HK-2 (cell line): ENCODE results near the gene SLC5A2.
A peak's percentile ranks its signal among the peaks of the same experiment; 100 is the strongest.

Experiments used
- DNase-seq: peaks from one replicate; pipeline ENCODE4 v3.0.0-alpha.2; 2018; ENCODE audit not compliant: unreplicated experiment

Gene SLC5A2

DNA sequence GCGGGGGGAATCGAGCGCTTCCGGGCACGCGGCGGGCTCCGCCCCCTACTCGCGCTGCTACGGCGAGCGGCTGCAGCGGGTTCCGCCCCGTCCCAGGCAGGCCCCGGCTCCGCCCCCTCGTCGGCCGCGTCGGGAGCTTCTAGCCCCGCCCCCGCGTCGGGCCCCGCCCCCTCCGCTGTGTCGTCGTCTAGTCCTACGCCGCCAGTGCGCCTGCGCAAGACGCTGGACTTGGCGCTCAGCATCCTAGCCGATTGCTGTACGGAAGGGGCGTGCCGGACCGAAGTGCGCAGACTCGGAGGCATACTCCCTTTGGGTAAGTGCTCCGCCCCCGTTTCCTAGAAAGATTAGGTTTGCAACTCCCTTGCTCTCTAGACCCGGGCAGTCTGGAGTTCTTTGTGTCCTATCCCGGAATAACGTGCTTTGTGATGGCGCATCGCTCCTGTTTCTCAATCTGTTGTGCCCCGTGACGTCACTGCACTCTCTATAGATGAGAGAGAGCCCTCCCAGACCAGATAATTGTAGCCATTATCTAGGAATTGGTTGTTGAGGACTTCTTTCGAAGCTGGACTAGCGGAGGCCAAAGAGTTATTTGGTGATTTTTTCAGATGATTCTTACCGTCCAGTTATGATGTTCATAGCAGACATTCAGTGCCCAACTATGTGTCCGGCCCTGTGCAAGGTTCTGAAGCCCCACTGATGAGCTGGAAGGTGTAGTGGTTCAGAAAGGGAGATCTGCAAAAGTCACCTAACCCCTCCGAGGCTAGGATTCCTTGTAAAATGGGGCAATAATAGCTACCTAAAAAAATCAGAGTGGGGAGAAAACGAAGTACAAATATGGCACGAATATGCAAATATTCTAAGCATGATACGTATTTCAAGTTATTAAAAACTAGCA lies 23.0 kb upstream of the SLC5A2 start:
- peak; percentile 100 for DNase-seq

DNA sequence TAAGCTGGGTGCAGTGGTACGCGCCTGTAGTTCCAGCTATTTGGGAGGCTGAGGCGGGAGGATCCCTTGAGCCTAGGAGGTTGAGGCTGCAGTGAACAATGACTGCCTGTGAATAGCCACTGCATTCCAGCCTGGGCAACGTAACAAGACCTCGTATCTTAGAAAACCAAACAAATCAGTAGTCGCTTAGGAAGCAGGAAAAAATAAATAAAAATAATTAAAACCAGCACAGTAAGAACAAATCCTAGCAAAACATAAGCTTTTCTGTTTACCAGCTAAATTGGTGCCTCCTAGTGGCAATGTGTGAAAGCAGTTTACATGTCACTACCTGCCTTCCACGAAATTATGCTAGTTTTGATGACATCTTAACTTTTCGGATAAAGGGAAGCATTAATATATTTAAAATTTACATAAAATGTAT lies 22.3 kb upstream of the SLC5A2 start:
- DNase-seq = no peak

DNA sequence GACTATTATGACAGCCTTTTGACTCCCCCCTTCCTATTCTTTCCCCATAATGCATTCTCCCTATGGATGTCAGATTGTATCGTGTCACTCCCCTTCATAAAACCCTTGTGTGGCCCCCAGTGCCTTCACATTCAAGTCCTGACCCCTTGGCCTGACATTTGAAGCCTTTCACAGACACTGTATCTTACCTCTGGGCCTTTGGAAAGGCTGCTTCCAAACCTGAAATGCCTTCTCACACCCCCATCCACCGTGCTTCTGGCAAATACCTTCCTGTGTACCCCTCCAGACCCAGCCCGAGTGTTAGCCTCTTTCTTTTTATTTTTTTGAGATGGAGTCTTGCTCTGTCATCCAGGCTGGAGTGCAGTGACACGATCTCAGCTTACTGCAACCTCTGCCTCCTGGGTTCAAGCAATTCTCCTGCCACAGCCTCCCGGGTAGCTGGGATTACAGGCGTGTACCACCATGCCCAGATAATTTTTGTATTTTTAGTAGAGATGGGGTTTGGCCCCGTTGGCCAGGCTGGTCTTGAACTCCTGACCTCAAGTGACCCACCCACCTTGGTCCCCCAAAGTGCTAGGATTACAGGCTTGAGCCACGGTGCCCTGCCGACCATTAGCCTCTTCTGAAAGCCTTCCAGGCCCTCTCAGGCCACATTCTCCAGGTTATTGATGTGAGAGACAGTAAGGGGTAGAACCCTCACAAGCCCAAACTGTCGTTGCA lies 21.6 kb upstream of the SLC5A2 start:
- no peak for DNase-seq

DNA sequence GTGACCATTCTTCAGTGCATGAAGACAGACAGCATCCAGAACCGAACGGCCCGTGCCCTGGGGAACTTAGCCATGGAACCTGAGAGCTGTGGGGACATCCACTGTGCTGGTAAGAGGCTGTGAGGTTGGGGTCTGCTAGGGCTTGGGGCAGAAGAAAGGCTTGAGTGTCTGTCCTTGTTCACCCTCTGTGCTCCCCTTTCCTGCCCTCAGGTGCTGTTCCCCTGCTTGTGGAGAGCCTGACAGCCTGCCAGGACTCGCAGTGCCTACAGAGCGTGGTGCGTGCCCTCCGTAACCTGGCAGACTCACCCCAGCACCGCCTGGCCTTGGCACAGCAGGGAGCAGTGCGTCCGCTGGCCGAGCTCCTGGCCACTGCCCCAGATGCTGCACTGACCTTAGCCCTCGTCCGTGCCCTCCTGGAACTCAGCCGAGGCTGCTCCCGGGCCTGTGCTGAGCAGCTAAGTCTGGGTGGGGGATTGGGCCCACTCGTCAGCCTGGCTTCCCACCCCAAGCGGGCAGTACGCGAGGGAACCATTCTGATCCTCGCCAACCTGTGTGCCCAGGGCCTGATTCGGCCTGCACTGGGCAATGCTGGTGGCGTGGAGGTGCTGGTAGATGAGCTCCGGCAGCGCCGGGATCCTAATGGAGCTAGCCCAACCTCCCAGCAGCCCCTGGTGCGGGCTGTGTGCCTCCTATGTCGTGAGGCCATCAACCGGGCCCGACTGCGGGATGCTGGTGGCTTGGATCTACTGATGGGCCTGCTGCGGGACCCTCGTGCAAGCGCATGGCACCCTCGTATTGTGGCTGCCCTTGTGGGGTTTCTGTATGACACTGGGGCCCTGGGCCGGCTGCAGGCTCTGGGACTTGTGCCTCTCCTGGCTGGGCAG lies 20.8 kb upstream of the SLC5A2 start:
- DNase-seq = no peak

DNA sequence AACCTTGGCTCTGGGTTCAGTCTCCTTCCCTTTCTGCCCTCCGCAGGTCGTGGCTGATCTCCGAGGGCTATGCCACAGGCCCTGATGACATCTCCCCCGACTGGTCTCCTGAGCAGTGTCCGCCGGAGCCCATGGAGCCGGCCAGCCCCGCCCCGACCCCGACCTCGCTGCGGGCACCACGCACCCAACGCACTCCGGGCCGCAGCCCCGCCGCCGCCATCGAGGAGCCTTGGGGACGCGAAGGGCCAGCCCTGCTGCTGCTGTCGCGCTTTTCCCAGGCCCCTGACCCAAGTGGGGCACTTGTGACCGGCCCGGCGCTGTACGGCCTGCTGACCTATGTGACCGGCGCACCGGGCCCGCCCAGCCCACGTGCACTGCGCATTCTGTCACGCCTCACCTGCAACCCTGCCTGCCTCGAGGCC lies 18.6 kb upstream of the SLC5A2 start:
- DNase-seq = no peak

DNA sequence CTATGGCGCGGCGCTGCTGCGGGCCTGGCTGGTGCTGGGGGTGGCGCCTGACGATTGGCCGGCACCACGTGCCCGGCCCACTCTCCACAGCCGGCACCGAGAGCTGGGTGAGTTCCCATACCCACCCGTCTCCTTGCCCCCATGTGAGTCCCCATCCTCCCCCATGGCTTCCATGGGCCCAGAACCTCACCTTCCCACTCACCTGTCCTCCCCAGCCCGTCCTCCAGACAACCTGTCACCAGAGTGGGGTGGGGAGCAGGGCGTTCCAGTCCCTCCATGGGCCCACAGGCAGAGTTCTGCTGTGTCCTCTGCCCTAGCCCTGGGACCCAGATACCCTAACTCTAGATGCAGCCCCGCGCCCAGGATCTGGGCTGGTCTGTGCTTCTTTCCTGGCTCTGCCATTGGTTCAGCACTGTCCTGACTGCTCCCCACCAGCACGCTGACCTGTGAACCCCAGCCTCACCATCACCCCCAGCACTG lies 18.1 kb upstream of the SLC5A2 start:
- DNase-seq = no peak

DNA sequence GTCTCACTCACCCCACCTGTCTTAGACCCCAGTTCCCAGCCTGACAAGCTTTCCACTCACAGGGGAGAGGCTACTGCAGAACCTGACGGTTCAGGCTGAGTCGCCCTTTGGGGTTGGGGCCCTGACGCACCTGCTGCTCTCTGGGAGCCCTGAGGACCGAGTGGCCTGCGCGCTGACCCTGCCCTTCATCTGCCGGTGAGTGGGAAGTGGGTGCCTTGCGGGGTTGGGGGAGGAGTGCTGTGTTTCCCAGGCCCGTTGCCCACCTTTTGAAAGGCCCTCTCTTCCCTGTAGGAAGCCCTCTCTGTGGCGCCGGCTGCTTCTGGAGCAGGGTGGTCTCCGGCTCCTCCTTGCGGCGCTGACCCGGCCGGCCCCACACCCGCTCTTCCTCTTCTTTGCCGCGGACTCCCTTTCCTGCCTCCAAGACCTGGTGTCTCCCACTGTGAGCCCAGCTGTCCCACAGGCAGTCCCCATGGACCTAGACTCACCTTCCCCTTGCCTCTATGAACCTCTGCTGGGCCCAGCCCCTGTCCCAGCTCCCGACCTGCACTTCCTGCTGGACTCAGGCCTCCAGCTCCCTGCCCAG lies 17.0 kb upstream of the SLC5A2 start:
- no peak for DNase-seq

DNA sequence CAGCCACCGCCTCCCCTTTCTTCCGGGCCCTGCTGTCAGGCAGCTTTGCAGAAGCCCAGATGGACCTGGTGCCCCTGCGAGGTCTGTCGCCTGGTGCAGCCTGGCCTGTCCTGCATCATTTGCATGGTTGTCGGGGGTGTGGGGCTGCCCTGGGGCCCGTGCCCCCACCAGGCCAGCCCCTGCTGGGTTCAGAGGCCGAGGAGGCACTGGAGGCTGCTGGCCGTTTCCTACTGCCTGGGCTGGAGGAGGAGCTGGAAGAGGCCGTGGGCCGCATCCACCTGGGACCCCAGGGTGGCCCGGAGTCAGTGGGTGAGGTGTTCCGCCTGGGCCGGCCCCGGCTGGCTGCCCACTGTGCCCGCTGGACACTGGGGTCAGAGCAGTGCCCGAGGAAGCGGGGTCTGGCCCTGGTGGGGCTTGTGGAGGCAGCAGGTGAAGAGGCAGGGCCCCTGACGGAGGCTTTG lies 16.5 kb upstream of the SLC5A2 start:
- no peak for DNase-seq

DNA sequence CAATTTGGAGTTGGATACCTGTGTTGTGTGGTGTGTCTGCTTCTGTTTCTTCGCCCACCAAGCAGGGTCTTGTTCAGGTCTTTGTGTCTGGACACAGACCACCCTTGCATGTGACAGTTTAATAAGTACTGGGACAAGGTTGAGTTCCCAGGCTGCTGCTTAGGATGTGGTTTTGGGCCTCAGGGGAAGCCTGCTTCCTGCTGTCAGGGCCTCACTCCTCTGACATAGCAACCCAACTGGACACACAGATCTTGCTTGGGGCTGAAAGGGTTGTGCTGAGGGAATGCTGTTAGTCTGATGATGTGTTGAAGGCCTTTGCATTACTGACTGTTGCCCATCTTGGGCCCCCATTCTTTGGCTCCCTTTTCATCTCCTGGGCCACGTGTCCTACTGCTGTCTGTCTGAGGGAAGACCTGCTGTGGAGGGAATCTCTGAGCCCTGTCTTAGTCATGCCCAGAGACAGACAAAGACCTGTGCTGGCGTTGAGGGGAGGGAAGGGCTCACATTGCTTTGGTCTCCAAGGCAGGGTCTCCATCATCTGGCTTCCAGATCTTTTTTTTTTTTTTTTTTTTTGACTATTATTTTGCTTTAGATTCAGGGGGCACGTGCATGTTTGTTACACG lies 15.7 kb upstream of the SLC5A2 start:
- DNase-seq = no peak

DNA sequence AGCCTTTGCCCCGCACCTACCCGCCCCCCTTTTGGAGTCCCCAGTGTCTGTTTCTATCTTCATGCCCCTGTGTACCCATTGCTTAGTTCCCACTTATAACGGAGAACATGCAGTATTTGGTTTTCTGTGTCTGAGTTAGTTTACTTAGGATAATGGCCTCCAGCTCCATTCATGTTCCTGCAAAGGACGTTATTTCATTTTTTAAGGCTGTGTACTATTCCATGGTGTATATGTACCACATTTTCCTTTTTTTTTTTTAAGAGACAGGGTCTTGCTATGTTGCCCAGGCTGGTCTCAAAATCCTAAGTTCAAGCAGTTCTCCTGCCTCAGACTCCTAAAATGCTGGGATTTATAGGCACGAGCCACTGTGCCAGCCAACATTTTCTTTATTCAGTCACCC lies 15.1 kb upstream of the SLC5A2 start:
- DNase-seq = no peak

DNA sequence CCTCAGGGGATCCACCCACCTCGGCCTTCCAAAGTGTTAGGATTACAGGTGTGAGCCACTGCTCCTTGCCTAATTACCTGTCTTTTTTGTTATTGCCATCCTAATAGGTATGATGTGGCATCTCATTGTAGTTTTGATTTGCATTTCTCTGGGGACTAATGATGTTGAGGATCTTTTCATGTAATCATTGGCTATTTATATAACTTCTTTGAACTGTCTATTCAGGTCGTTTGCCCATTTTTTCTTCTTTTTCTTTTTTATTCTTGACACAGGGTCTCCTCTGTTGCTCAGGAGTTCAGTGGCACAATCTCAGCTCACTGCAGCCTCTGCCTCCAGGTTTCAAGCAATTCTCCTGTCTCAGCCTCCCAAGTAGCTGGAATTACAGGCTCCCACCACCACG lies 12.3 kb upstream of the SLC5A2 start:
- no peak for DNase-seq

DNA sequence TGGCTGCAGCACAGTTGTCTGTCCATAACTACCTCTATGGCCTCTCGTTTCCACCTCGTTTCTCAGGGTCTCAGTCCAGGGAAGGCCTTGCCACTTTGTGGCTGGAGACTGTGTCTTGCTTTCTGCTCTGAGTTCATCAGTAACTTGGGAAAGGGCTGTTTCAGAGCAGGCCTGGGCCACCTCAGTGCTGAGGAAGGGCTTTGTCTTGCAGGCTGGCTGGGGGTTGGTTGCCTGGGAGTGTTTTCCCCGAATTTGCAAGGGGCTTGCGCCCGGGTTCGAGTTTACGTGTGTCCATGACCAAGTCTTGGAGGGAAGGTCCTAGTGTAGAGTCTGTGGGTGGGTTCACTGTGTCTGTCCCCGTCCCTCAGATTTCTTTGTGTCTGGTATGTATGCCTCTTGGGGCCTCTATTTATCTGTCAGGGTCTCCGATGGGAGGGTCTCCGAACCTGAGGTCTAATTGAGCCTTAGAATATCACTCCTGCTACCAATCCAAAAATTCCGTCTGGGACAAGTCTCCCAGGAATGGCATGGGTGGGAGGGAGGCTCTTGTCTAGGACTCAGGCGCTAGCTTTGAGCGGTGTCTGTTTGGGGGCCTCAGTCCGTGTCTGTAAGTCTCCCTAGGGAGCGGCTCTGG lies 11.6 kb upstream of the SLC5A2 start:
- no peak for DNase-seq

DNA sequence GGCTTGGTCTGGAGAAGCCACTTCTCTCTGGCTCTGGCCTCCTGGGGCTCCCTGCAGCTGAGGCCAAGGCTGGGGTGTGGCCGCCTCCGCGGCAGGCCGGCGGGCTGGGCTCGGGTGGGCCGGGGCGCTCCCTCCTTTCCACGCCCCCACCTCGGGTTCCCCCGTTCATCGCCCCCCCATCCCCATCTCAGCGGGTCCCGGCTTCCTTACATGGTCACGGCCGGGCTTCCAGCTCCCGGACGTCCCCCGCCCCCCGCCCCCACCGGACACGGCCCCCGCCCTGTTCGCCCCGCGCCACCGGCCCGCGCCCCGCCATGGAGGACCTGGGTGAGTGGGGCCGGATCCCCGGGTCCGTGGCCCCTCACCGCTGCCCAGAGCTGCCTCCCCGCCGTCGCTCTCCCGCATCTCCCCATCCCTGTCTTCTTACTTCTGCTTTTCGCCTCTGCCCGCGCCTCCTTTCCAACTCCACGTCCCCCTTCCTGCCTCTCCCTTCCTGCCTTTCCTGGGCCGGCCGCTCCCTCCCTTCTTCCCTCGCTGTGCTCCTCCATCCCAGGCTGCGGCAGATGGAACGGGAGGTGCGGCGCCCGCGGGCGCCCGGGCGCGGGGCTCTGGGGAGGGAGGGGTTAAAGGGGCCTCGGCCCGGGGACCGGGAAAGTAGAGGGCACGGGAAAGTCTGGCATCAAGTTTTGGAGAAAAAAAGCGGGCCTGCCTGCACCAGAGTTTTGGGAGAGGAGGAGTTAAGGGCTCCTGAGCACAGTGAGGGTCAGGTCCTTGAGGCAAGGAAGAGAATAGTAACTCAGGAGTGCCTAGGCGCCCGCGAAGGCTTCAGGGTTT lies 10.8 kb upstream of the SLC5A2 start, which contains the start of gene TGFB1I1:
TGFB1I1 (plus strand) TSS at position 278 of the 834 bp plus-strand sequence; CDS start at position 315, 37 bp downstream.
- peak; percentile 90 for DNase-seq

DNA sequence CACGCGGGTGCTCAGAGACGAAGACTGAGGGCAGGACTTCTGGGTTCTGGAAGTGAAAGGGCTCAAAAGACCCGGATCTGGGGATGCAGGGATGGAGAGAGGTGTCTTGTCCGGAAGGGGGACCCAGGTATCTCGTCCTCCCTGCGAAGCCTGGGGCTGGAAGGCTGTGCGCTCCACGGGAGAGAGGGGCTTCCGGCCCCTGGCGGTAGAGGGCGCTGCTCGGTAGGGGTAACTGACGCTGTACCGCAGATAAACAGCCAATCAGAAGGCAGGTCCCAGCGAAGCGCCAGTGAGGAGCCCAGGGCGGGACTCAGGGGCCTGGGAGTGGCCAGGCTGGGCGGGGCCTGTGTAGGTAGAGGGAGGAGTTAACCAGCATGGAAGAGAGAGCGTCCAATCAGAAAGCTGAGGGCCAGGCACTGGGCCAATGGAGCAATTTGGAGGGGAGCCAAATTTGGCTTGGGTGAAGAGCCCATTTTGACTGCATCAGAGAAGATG lies 10.2 kb upstream of the SLC5A2 start:
- DNase-seq = peak; percentile 95

DNA sequence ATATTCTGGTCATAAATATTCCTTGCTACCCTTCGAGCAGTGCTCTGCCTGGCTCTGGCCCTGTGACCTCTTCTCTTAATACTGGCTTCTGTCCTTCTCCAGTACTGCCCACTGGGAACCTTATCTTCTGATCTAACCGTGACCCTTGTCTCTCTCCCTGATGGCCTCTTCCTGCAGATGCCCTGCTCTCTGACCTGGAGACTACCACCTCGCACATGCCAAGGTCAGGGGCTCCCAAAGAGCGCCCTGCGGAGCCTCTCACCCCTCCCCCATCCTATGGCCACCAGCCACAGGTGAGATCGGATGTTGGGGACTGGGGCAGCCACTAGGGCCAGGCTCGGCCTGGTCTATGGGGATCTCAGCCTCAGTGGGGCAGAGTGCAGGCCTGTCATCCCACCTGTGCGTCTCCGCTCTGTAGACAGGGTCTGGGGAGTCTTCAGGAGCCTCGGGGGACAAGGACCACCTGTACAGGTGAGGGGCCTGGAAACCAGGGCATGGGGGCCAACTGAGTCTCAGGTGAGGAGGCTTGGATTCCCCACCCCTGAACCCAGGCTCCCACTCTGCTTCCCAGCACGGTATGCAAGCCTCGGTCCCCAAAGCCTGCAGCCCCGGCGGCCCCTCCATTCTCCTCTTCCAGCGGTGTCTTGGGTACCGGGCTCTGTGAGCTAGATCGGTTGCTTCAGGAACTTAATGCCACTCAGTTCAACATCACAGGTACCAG lies 9.5 kb upstream of the SLC5A2 start:
- no peak for DNase-seq

DNA sequence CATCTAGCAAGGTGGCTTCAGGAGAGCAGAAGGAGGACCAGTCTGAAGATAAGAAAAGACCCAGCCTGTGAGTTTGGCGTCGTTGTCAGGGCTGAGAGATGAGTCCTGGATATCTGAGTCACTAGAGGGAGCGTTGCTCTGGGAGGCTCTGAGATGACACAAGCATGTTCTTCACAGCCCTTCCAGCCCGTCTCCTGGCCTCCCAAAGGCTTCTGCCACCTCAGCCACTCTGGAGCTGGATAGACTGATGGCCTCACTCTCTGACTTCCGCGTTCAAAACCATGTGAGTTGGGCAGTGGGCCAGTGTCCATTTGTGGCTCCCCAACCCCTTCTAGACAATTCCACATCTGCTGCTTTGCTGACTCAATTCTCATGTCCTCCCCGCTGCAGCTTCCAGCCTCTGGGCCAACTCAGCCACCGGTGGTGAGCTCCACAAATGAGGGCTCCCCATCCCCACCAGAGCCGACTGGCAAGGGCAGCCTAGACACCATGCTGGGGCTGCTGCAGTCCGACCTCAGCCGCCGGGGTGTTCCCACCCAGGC lies 8.7 kb upstream of the SLC5A2 start:
- no peak for DNase-seq

DNA sequence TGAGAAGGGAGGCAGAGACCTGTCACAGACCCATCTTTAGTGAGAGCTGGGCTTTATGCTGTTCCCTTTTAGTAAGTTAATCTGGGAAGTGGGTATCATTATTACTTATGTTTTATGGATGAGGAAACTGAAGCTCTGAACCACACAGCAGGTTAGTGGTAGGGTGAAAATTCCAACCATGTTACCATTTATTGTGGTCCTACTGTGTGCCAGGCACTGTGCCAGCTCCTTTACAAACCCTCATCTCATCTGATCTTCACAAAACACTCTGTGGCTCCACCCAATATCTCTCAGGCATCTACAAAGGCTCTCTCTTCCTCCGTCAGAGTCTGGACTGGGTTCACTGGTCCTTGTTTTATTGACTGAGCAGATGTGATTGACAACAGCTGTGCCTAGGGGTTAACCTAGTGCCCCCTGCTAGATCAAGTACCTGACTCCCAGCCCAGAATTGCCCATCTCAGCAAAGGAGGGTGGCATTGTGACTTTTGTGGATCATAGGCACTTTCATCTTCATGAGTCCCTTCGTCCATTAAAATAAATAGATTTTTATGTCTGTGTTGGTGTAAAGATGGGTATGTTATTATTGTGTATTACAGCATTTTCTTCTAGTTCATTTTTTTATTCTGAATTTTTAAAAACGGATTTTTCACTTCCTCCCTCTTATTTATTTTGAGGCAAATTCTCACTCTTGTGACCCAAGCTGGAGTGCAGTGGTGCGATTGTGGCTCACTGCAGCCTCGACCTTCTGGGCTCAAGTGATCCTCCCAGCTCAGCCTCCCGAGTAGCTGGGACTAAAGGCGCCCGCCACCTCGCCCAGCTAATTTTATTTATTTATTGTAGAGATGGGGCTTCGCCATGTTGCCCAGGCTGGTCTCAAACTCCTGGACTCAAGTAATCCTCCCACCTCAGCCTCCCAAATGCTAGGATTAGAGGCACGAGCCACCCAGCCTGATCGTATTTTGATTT lies 7.9 kb upstream of the SLC5A2 start:
- DNase-seq = no peak
